B cell (primary cell): ENCODE measurements around the gene TRMT11. TPM values are rescaled to one million over a fixed set of nuclear protein-coding genes. Genes with fewer than 3 reads are reported as not detected.

Experiments
- ATAC-seq: fragments of 200-7000 bp; cut with Tn5 transposase; one replicate; pipeline ENCODE4 v1.10.0; 2021; ENCODE audit warnings: low read depth, mild to moderate bottlenecking, moderate number of reproducible peaks, moderate library complexity
- CTCF ChIA-PET: fragments of 350-600 bp; sonication (Branson Sonifier 250); formaldehyde crosslinking; loops from one replicate; lab custom pipeline; 2021; ENCODE audit warnings: antibody characterized with exemption, inconsistent platforms; lab: Charles Lee
- POLR2A ChIA-PET: fragments of 350-600 bp; sonication (Branson Sonifier 250); formaldehyde crosslinking; loops from one replicate; lab custom pipeline; 2021; ENCODE audit warnings: antibody characterized with exemption; lab: Charles Lee
- DNase-seq: peaks from one replicate; pipeline ENCODE4 v3.0.0; 2013
- H2AFZ ChIP-seq: 2 replicates; pipeline ENCODE4 v1.6.1; 2012; ENCODE audit warnings: mild to moderate bottlenecking, low read depth, low read length; ENCODE audit not compliant: insufficient read depth, poor library complexity, severe bottlenecking
- H3K27ac ChIP-seq, 2 donors: 1 replicate in 1 of 2; 2 replicates in 1 of 2; pipeline ENCODE4 v1.5.1; 2012 to 2013; ENCODE audit warnings: low read length in 2 of 2, mild to moderate bottlenecking in 2 of 2, moderate library complexity in 1 of 2
- H3K27me3 ChIP-seq, 4 experiments: fragments of 200-600 bp in 1 of 4; sonication (generic) in 1 of 4; replicated peaks in 1 of 4; 1 replicate in 2 of 4; 2 replicates in 2 of 4; pipeline versions ENCODE4 v1.6.1 to v1.7.0; 2013 to 2016; ENCODE audit warnings: low read length in 3 of 4, mild to moderate bottlenecking in 2 of 4, mixed read lengths in 1 of 4, moderate library complexity in 1 of 4; ENCODE audit not compliant: insufficient read depth in 4 of 4, control insufficient read depth in 3 of 4; ENCODE audit errors: control extremely low read depth in 1 of 4
- H3K36me3 ChIP-seq, 2 experiments: replicated peaks in 1 of 2; 1 replicate in 1 of 2; 2 replicates in 1 of 2; pipeline versions ENCODE4 v1.6.1 to v1.7.1; 2013; ENCODE audit warnings: low read length in 1 of 2; ENCODE audit not compliant: insufficient read depth in 2 of 2, control insufficient read depth in 1 of 2; ENCODE audit errors: control extremely low read depth in 1 of 2, extremely low read depth in 1 of 2
- H3K4me1 ChIP-seq, 2 donors: fragments of 200-600 bp in 1 of 2; sonication (generic) in 1 of 2; 1 replicate in 1 of 2; 2 replicates in 1 of 2; pipeline versions ENCODE4 v1.5.1 to v1.6.1; 2013 to 2017; ENCODE audit warnings: low read length in 2 of 2; ENCODE audit not compliant: control insufficient read depth in 2 of 2, insufficient read depth in 2 of 2
- H3K4me2 ChIP-seq: replicated peaks from 2 replicates; pipeline ENCODE3; 2012; ENCODE audit warnings: mild to moderate bottlenecking, low read depth, low read length; ENCODE audit not compliant: poor library complexity, severe bottlenecking
- H3K4me3 ChIP-seq, 5 experiments: fragments of 200-600 bp in 1 of 5; sonication (generic) in 1 of 5; 1 replicate in 3 of 5; 2 replicates in 2 of 5; pipeline versions ENCODE4 v1.5.1 to v1.7.0; 2011 to 2016; ENCODE audit warnings: low read length in 4 of 5, mild to moderate bottlenecking in 4 of 5, low read depth in 2 of 5, control low read depth in 1 of 5, moderate library complexity in 1 of 5; ENCODE audit not compliant: insufficient read depth in 1 of 5; ENCODE audit errors: control extremely low read depth in 1 of 5, extremely low read depth in 1 of 5
- H3K79me2 ChIP-seq: fragments of 200-600 bp; sonication (generic); one replicate; pipeline ENCODE4 v1.6.0; 2016; ENCODE audit warnings: low read length; ENCODE audit not compliant: control insufficient read depth, insufficient read depth
- H3K9ac ChIP-seq: fragments of 200-600 bp; sonication (generic); 2 replicates; pipeline ENCODE4 v1.6.1; 2017; ENCODE audit warnings: mild to moderate bottlenecking, low read length, moderate library complexity
- H3K9me3 ChIP-seq, 3 donors: one replicate each; pipeline versions ENCODE4 v1.6.1 to v1.7.1; 2013; ENCODE audit warnings: low read length in 2 of 3; ENCODE audit not compliant: control insufficient read depth in 2 of 3, insufficient read depth in 1 of 3; ENCODE audit errors: control extremely low read depth in 1 of 3
- H4K20me1 ChIP-seq: 2 replicates; pipeline ENCODE4 v1.6.0; 2012; ENCODE audit warnings: mild to moderate bottlenecking, low read length; ENCODE audit not compliant: insufficient read depth, control insufficient read depth, poor library complexity, severe bottlenecking
- H3K27ac Mint-ChIP-seq: one replicate; pipeline ENCODE4 v1.8.0; 2021; ENCODE audit warnings: mixed read lengths
- H3K27me3 Mint-ChIP-seq: one replicate; pipeline ENCODE4 v1.8.0; 2021; ENCODE audit warnings: mixed read lengths
- H3K4me1 Mint-ChIP-seq: one replicate; pipeline ENCODE4 v1.8.0; 2021; ENCODE audit warnings: mixed read lengths
- H3K4me3 Mint-ChIP-seq: one replicate; pipeline ENCODE4 v1.8.0; 2021; ENCODE audit warnings: mixed read lengths
- H3K9me3 Mint-ChIP-seq: one replicate; pipeline ENCODE4 v1.8.0; 2022; ENCODE audit warnings: mixed read lengths; ENCODE audit not compliant: insufficient read depth
- CTCF ChIP-seq: fragments of 200-600 bp; IDR thresholded peaks from one replicate; pipeline ENCODE4 v1.8.0; 2022; ENCODE audit warnings: antibody characterized with exemption, mild to moderate bottlenecking
- EZH2 ChIP-seq: IDR thresholded peaks from 2 replicates; pipeline ENCODE4 v1.6.1; 2012; ENCODE audit warnings: borderline replicate concordance, low read depth, mild to moderate bottlenecking, moderate library complexity, low read length; ENCODE audit not compliant: insufficient read depth, poor library complexity, severe bottlenecking
- WGBS: methylation state at CpG from one replicate; pipeline ENCODE4 v1.1.5; 2013; ENCODE audit warnings: missing lambda C conversion rate; ENCODE audit not compliant: insufficient coverage; 5-methylcytosine and 5-hydroxymethylcytosine counted together
- intact Hi-C: fragments of 100-400 bp; cut with micrococcal nuclease; formaldehyde crosslinking; loops from one replicate; pipeline ENCODE4 v1.10.0; 2022
- polyA plus RNA-seq: library from polyadenylated mRNA; depleted of rRNA; stranded (reverse); fragments of >200 nt; gene quantifications from 2 replicates; pipeline ENCODE4 v1.2.3, GENCODE V29; 2012
- total RNA-seq, 2 donors: library from RNA; stranded (reverse); fragments of 120-200 nt in 1 of 2; gene quantifications; 1 replicate in 1 of 2; 2 replicates in 1 of 2; pipeline versions ENCODE4 v1.2.3 to v1.2.4, GENCODE V29; 2013 to 2022

TRMT11 gene
- total and polyA plus RNA-seq, 2 donors (not counting 1 experiment from before 2014, with no cell fraction given): 12.1 to 30.4 TPM

DNA sequence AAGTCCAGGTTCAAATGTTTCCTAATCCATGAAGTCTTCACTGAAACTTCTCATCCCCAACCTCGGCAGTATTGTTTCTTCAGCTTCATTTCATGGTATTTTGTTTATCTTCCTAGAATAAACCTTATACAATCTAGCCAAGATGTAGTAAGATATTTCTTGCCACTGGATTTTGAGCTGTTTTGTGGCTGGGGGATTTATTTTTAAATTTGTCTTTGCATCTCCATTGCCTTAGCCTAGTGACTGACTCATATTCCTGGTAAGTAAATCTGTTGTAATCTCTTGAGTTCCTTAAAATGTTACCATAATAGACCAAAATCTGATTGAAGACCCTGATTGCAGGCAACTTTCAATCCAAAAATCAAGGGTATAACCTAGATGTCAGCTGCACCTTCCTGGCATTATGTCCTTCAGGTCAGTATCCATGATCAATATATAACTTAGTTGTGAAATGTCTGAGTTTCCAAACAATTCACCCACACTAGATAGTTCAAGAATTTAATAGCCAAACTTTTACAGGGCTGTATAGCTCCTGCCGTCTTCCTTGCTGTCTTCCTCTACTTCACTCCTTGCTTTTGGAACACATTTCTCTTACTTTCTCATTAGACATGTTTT lies 4.7 kb upstream of the TRMT11 start:
- 100% methylated on average over 1 of the region's 2 CpGs for WGBS
- no peak for DNase-seq
- intact Hi-C loops: no loop called here

More for the DNA sequence above, 4.7 kb upstream of the TRMT11 start:
- H3K27ac ChIP-seq: no peak overlapping the region
- no peaks in the 10 kb centered on the region for H3K9me3 ChIP-seq
- H4K20me1 ChIP-seq: no peaks in the 10 kb centered on the region
- TF ChIP-seq CTCF: no peak
- TF ChIP-seq EZH2: no peak
- no peak overlapping the region for H3K4me2 ChIP-seq
- ATAC-seq: no peak
- ChIA-PET CTCF (interaction anchor here (0.6 to 0.9 kb wide), 2 partner anchors 12 to 196 kb away, joined by 3 to 4 read pairs; no protein-coding TSS in a partner anchor), POLR2A (no interaction called here)
- H2AFZ ChIP-seq: no peak overlapping the region
- Mint-ChIP-seq H3K9me3 (no peaks in the 10 kb centered on the region), H3K4me3 (no peak overlapping the region), H3K4me1 (no peaks in the 10 kb centered on the region), H3K27ac (no peak overlapping the region), H3K27me3 (no peaks in the 10 kb centered on the region)
- H3K4me1 ChIP-seq: peaks cover 4 to 6% of the 10 kb centered on the region in 2 donors
- H3K79me2 ChIP-seq: peaks cover 5% of the 10 kb centered on the region
- peaks cover 1 to 3% of the 10 kb centered on the region in 2 experiments for H3K36me3 ChIP-seq
- no peak overlapping the region for H3K9ac ChIP-seq
- H3K27me3 ChIP-seq: no peaks in the 10 kb centered on the region
- no peak overlapping the region for H3K4me3 ChIP-seq
